ENCODE measurements around the gene HBM.

Gene HBM

GRCh38 chr16:129075-129474 is 36.7 kb upstream of the HBM start (continued):
- TF ChIP-seq KLF16 (tag by site-specific recombination; IDR thresholded peaks at IDR 0.05) (no peak), AEBP2 (tag by site-specific recombination; IDR thresholded peaks at IDR 0.05; ENCODE audit: borderline replicate concordance) (no peak), ZNF132 (tag by site-specific recombination; IDR thresholded peaks at IDR 0.05; ENCODE audit: borderline replicate concordance) (no peak)

DNA sequence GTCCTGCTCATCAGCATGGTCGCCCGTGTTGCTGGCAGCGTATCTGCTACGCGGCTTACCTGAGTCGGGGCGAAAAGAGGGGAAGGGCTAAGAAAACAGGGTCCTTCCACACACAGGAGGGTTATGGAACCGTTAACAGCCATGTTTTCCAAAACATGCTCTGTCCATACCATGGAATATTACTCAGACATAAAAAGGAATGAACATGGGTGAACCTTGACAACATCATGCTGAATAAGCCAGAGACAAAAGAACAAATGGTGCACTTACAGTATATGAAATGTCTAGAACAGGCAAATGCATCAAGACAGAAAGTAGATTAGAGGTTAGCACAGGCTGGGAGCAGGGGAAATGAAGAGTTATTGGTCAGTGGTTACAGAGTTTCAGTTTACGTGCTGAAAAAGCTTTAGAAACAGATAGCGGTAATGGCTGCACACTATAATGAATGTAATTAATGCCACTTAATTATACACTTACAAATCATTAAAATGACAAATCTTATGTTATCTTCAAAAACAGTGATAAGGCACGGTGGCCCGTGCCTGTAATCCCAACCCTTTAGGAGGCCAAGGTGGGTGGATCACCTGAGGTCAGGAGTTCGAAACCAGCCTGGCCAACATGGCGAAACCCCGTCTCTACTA is 35.1 kb upstream of the HBM start:
- Histone ChIP-seq H3K4me1 (ENCODE audit: control insufficient read depth, insufficient read depth, low read length) (no peaks in the 10 kb centered on the region), H3K36me3 (ENCODE audit: control insufficient read depth in 2 of 2, insufficient read depth in 1 of 2, low read length in 2 of 2) (peaks cover 0 to 3% of the 10 kb centered on the region in 2 experiments; a peak in 1 of 3 replicates), H3K4me3 (ENCODE audit: low read depth, low read length) (no peak overlapping the region), H3K27ac (ENCODE audit: extremely low read depth, low read depth, low read length) (no peak overlapping the region), H3K9me3 (ENCODE audit: control insufficient read depth, insufficient read depth, low read depth, low read length) (no peaks in the 10 kb centered on the region)
- TF ChIP-seq SP7 (tag by site-specific recombination; IDR thresholded peaks at IDR 0.05) = peak; percentile 71
- no peak for TF ChIP-seq ZNF10 (tag by site-specific recombination; IDR thresholded peaks at IDR 0.05)
- TF ChIP-seq ZNF146 (tag by site-specific recombination; IDR thresholded peaks at IDR 0.05) = peak; percentile 69
- ChIA-PET CTCF (interaction anchor here (0.8 to 3.5 kb wide), 4 partner anchors 12 to 34 kb away, joined by 3 to 11 read pairs (median 6); no protein-coding TSS in a partner anchor), POLR2A (no interaction called here)

DNA sequence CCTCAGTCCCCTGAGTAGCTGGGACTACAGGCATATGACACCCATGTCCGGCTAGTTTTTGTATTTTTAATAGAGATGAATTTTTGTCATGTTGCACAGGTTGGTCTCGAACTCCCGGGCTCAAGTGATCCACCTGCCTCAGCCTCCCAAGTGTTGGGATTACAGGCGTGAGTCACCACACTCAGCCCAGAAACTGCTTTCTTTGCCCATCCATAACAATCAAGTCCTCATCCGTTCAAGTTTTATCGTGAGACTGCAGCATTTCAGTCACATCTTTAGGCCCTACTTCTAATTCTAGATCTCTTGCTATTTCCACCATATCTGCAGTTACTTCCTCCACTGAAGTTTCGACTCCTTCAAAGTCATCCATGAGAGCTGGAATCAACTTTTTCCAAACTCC is 33.7 kb upstream of the HBM start:
- TF ChIP-seq ZNF596 (tag by site-specific recombination; IDR thresholded peaks at IDR 0.05) (no peak), ZNF600 (tag by site-specific recombination; IDR thresholded peaks at IDR 0.05) (0 out of 2 replicates have a peak, but pooled peaks have one; percentile 25)
- Histone ChIP-seq H3K36me3 (ENCODE audit: control insufficient read depth in 2 of 2, insufficient read depth in 1 of 2, low read length in 2 of 2) (peaks cover 3 to 4% of the 10 kb centered on the region in 2 experiments; a peak in 2 of 3 replicates), H3K4me1 (ENCODE audit: control insufficient read depth, insufficient read depth, low read length) (no peaks in the 10 kb centered on the region), H3K4me3 (ENCODE audit: low read depth, low read length) (no peak overlapping the region), H3K9me3 (ENCODE audit: control insufficient read depth, insufficient read depth, low read depth, low read length) (no peaks in the 10 kb centered on the region), H3K27ac (ENCODE audit: extremely low read depth, low read depth, low read length) (no peak overlapping the region)
- ChIA-PET POLR2A (interaction anchor here (0.6 kb wide), 1 partner anchor 168 kb away, joined by 3 read pairs; no protein-coding TSS in a partner anchor), CTCF (interaction anchor here (2.0 to 3.5 kb wide), 2 partner anchors 14 to 66 kb away, joined by 5 to 11 read pairs; no protein-coding TSS in a partner anchor)

- ChIA-PET CTCF (interaction anchor here (0.5 to 3.5 kb wide), 8 partner anchors 16 to 229 kb away, joined by 3 to 11 read pairs (median 3); no protein-coding TSS in a partner anchor), POLR2A (no interaction called here)
- peaks cover 3 to 4% of the 10 kb centered on the region in 2 experiments; a peak in 2 of 3 replicates for H3K36me3 ChIP-seq (ENCODE audit: control insufficient read depth in 2 of 2, insufficient read depth in 1 of 2, low read length in 2 of 2)
- no peak overlapping the region for H3K27ac ChIP-seq (ENCODE audit: extremely low read depth, low read depth, low read length)
- no peaks in the 10 kb centered on the region for H3K9me3 ChIP-seq (ENCODE audit: control insufficient read depth, insufficient read depth, low read depth, low read length)
- no peak overlapping the region for H3K4me3 ChIP-seq (ENCODE audit: low read depth, low read length)
- no peaks in the 10 kb centered on the region for H3K4me1 ChIP-seq (ENCODE audit: control insufficient read depth, insufficient read depth, low read length)
- TF ChIP-seq ZNF140 (tag by site-specific recombination; IDR thresholded peaks at IDR 0.05) = no peak
- TF ChIP-seq ZNF626 (tag by site-specific recombination; IDR thresholded peaks at IDR 0.05) = no peak
- no peak for TF ChIP-seq ZNF112 (tag by site-specific recombination; IDR thresholded peaks at IDR 0.05)
- no peak for TF ChIP-seq PRDM1 (tag by site-specific recombination; IDR thresholded peaks at IDR 0.05)
- TF ChIP-seq ZNF580 (tag by site-specific recombination; IDR thresholded peaks at IDR 0.05) = no peak
- no peak for TF ChIP-seq PBX3 (CRISPR knock-in tag; IDR thresholded peaks at IDR 0.05)
- no peak for TF ChIP-seq ZNF660 (tag by site-specific recombination; IDR thresholded peaks at IDR 0.05)
- no peak for TF ChIP-seq ZNF184 (tag by site-specific recombination; IDR thresholded peaks at IDR 0.05)
- TF ChIP-seq ZNF76 (tag by site-specific recombination; IDR thresholded peaks at IDR 0.05; ENCODE audit: borderline replicate concordance, low read depth) = no peak
- TF ChIP-seq GLI4 (tag by site-specific recombination; IDR thresholded peaks at IDR 0.05) = no peak
- TF ChIP-seq, protein P1, sequence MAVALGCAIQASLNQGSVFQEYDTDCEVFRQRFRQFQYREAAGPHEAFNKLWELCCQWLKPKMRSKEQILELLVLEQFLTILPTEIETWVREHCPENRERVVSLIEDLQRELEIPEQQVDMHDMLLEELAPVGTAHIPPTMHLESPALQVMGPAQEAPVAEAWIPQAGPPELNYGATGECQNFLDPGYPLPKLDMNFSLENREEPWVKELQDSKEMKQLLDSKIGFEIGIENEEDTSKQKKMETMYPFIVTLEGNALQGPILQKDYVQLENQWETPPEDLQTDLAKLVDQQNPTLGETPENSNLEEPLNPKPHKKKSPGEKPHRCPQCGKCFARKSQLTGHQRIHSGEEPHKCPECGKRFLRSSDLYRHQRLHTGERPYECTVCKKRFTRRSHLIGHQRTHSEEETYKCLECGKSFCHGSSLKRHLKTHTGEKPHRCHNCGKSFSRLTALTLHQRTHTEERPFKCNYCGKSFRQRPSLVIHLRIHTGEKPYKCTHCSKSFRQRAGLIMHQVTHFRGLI (tag by site-specific recombination; IDR thresholded peaks at IDR 0.05) = no peak
- TF ChIP-seq ZNF16 (tag by site-specific recombination; IDR thresholded peaks at IDR 0.05; ENCODE audit: low read depth) = no peak
- TF ChIP-seq ZNF341 (tag by site-specific recombination; IDR thresholded peaks at IDR 0.05; ENCODE audit: low read depth) = no peak
- TF ChIP-seq ZNF629 (tag by site-specific recombination; IDR thresholded peaks at IDR 0.05) = no peak
- no peak for TF ChIP-seq ZNF2 (tag by site-specific recombination; IDR thresholded peaks at IDR 0.05)
Measured at GRCh38 chr16:133716-134115, 32.1 kb upstream of the HBM start.

Measured in HEK293 (cell line).